ENCODE results near the gene NDUFAF4.

NDUFAF4 gene

DNA sequence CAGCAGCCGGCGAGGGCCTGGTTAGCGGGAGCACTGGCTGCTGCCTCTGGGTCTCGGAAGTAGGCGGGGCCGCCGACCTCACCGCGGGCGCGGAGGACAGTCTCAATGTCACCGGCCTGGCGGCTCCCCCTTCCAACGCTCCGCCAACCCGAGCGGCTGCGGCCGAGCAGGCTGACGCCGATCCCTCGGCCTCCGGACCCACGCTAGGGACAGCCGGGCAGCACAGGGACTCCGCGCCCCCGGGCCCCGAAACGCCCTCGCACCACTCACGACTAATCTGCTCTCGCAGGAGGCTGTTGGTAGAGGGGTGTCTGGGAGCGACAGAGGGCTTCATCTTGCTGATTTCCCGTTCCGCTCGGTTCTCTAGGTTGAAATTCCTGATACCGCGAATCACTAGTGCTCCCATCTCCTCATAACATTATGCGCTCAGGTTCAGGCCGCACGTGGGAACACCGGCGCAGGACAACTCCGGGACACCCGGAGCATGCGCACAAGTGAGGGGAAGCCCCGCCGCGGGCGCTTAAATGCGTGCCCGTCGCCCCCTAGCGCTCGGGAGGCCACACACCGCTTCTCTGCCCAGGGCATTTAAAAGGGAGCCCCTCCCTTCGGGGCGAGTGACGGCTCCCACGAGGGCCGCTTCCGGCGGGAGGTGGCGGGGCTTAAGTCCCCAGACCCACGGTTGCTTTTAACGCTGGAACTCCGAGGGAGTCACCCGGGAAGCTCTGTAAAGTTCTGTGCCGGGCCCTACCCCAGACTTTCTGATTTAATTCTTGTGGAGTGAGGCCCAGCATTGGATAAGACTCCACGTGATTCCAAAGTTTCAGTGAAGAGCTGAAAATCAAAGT, at the start of gene NDUFAF4:
Gene NDUFAF4, minus strand, starts transcription at position 496 of the 845 bp plus-strand sequence. Its CDS starts 90 bp downstream, at position 406.
- peak; percentile 96 for DNase-seq (ENCODE audit: low spot score)

DNA sequence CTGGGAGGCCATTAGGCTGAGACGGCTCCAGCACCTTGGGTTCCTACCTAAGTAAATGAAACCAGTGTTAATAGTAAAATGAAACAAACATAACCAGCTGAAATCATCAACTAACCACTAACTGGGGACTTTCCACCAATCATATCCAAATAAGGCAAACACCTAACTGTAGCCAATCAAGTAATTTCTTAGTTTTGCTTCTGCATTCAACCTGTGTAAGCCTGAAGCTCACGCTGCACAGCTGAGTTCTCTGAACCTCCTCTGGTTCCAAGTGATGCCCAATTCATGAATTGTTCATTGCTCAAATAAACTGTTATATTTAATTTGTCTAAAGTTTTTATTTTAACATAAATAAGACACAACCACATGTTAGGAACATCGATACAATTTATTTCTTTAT, 49.4 kb upstream of the NDUFAF4 start:
- DNase-seq (ENCODE audit: low spot score): no peak

DNA sequence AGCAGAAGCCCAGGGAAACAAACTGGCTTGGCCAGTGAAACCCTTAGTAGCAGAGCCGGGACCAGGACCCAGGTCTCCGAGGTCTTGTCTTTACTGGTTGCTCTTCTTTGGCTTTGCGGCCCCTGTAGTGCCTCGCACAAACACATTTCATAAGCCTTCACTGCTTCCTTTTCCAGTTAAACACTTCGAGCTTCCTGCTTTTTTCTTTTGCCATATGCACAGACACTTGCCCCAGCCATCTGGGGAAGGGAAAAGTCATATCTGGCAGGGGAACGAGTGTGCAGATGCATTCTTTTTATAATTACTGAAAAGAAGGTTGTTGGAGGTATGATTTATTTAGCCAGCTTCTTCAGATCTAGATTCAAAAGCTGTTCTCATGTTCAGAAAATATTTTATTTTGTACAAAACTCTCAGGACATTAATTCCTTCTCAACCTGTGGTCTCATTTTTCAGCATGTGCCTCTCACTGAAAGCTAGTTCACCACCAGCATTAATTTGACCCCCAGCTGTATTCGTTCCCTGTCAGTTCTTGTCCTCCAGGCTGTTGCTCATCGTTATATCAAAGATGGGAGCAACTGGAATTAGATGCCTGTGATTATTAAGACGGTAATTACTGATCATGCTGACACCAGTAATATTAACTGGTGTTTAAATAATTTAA, 46.0 kb upstream of the NDUFAF4 start:
- DNase-seq (ENCODE audit: low spot score): no peak

DNA sequence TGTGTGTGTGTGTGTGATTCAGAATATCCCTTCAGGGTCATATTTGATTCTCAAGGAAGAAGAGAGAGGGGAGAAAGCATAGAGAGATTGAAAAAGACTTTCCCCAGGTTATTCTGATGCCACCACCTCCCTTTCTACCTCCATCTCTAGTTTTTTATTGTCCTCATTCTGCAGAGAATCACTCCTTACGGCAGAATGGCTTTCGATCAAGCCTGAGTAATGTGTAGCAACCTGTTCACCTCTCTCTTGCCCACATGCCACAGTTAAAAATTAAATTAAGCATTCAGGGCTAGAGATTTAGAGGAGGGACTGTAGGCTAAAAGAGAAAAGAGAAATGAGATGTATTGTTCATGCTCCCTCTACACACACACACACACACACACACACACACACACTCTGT, 45.0 kb upstream of the NDUFAF4 start:
- no peak for DNase-seq (ENCODE audit: low spot score)

DNA sequence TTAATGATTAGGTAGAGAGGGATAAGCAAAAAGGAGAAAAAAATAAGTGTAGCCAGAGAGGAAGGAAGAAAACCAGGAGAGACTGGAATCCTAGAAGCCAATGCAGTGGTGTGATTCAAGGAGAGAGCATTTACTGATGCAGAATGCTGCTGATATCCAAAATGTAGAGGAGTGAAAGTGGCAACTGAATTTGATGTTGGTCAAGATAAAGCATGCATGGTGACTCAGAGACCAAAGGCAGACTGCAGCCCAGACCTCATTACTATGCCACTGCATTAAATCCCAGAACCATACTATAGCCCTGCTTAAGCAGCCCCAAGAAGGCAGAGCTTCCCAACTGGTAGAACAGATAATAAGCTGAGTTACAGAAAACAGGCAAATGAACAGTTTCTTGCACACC, 42.6 kb upstream of the NDUFAF4 start:
- no peak for DNase-seq (ENCODE audit: low spot score)

DNA sequence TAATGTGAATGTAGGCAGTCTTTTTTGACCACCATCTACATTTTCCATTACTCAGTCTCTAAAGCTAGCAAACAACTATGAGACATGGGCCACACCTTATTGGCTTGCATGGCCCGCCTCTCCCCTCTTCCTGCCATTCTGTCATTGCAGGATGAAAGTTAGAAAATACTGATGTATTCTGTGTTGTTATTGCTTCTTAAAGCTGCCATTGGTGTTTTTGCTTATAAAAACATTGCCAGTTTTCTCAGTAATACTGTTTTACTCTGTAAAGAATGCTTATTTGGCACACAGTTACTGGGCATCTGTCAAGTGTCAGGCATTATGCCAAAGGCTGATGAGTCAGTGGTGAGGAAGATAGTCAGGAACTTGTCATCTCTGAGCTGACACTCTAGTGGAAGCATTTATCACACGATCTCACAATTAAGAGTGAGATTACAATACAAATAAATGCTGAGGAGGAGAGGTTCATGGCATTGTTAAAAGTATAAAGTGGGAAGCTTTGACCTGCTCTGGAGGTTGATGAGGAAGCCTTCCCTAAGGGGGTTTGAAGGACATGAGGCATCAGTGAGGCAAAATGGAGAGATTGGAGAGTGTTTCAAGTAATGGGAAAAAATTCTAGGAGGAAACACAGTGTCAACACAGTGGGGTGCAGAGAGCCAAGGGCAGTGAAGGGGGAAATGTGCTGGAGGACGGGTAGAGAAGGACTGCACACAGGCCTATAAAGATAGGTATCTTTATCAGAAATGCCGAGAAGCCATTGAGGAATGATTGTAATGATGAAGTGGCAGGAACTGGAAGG, 41.5 kb upstream of the NDUFAF4 start:
- DNase-seq (ENCODE audit: low spot score): peak; percentile 9

DNA sequence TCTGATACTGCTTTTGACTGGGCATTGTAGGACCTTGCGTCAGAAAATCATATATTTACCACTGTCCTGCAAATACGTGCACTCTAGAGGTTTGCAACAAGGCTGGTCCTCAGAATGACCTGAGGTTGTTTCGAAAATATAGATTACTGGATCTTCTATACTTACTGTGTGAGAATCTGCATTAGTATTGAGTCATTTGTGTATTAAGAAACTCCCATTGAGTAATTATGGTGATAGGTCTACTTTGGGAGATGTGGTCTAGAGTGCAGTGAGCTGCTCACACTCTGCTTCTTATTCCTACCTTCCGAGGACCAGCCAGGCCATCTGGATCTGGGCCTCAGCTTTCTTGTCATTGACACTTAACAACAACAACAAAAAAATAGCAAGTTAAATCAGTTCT, 36.4 kb upstream of the NDUFAF4 start:
- DNase-seq (ENCODE audit: low spot score): no peak

DNA sequence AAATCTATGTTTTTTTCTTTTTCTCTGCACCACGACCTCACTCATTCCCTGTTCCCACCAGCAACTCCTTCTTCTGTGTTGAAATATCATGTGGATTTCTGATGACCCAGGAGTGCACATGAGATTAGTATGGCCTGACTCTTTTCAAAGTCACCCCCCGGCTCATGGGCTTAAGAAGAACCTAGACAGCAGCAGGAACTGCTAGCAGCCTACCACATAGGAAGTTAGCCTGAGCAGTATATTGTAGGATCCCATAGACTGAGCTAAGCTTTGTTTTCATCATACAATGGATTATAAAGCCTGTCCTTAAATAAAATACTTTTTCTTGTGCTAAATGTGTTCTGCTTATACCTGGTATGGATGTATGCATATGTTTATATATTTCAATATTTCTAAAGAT, 33.5 kb upstream of the NDUFAF4 start:
- no peak for DNase-seq (ENCODE audit: low spot score)

DNA sequence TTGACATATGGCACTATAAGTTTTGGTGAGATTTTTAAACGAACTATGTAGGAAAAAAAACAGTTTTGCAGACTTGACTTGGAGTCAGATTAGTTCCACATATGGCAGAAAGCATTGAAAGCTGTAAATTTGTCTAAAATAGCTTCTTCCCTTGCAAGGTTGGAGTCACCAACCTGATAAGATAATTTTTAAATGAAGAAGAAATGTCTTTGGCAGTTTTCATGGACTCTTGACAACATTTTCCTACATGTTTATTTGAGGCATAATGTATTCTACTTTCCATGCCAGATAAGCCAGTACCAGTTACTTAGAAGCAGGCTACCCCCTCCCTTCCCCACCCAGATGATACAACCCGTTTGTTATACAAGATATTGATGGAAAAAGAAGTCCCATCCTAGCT, 32.0 kb upstream of the NDUFAF4 start:
- no peak for DNase-seq (ENCODE audit: low spot score)

DNA sequence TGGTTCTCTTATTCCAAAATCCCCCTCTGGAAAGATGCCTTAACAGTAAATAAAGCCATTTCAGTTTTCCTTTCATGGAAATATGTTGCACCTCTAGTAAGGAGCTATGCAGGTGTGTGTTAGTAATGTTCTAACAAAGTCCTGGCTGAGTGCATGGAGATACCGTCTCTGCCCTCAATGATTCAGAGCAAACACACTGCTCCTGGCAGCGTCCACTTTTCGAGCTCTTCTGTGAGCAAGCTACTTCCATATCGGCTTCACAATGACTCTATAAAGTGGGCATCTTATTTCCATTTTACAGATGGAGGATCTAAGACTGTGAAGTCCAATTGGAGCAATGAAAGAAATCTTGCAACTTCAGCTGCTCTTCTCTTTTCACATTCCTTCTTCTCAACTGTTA, 30.0 kb upstream of the NDUFAF4 start:
- DNase-seq (ENCODE audit: low spot score): no peak

DNA sequence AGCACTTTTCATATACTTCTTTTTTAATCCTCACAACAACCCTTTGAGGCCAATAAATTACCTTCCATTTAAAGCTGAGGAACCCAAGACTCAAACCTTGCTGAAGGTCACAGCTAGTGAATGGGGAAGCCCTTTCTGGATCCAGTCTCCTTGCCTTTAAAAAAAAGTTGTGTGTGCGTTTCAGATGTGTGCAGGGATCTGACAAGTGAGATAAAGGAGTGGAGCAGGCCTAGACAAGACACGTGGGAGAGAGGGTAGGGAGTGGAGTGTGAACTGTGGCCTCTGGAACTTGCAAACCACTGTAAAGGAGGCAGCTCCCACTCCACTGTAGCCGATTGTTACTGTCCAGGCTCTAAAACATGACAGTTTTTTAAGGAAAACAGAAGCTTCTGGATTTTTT, 28.7 kb upstream of the NDUFAF4 start:
- DNase-seq (ENCODE audit: low spot score): no peak

DNA sequence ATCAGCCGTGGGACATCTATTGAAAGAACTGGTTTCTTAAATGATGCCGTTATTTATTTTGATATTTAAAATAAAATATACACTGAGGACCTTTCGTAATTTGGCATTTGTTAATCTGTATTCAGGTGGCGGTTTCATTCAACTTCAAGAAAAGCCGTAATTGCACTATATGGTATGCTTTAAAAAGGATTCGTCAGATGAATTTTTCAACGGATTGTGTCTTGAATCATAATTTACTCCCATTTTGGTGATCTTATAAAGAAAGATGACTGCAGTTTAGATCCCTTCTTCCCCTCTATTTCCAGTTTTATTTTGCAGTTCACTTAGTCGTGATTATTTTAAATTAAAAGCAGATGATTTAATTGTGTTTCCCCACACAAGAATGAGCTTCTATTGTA, 27.6 kb upstream of the NDUFAF4 start:
- DNase-seq (ENCODE audit: low spot score): no peak

DNA sequence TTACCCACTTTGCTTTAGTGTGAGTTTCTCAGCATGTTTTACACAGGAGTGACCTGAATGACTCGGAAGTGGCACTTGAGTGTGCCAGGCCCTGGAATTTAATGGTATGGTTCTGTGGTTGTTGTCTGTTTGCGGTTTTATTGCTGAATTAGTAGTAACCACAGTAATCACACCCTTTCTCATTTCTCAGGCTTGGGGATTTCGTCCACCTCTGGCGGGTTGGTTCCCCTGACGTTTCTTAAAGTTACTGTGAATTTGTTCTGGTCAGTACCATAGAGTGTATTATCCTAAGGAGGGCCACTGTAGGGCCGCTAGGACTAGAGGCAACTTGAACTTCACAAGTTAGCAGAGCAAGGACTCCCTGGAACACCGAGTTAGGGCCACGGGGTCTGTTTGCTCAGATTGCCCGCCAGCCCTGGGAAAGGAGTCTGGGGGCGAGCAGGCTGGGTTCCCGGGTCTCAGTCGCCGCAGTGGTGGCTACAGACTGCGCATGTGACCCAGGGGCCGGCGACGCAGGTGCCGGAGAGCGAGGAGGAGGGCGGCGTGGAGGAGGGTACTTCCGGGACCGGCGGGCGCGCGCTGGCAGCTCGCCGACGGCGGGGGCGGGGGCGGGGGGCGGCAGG, 26.3 kb upstream of the NDUFAF4 start:
- DNase-seq (ENCODE audit: low spot score): no peak

DNA sequence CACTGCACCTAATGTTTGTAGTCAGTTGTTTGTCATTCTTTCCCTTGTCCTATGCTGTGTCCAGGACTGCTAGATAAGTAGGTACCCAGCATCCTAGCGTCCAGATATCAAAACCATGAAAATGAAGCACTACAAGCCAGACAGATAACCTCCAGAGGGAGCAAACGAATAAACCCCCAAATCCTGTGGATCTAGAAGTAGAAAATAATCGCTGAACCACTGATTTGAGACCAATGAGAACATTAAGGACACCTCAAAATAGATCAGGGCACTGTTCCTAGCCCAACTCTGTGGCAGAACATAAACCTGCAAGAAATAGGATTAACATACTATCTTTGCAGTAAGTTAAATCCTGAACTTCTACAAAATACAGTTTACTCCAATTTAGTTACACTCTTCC, 25.7 kb upstream of the NDUFAF4 start:
- DNase-seq (ENCODE audit: low spot score): no peak

DNA sequence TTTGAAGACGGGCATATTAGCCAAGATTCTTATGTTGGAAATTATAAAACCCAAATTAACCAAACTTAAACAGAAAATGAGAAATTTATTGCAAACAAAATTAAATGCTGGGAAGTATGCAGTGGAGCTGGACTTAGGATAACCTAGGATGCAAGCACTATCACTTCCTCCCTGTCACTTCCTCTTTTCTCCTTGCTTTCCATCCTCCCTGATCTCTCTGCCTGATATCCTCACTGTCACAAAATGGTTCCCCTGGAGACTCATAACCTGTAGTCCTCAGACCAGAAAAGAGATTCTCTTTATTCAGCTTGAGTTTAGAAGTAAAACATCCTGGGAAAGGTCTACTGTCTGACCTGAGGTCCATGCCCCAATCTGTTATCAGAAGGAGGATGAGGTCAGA, 19.4 kb upstream of the NDUFAF4 start:
- DNase-seq (ENCODE audit: low spot score): no peak

DNA sequence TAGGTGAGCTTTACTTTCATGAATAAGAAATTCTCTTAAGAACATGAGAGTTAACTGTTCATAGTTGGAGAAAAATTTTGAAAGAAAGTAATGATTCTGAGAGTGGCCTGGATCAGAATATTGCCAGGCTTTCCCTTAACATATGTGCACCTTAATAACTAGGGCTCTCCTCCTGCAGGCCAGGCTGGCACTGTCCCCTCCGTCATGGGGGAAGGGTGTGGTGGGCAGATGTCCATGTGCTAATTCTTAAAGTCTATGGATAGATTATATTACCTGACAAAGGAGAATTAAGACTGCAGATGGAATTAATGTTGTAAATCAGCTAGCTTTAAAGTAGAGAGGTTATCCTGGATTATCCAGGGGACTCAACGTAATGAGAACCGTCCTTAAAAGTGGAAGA, 15.9 kb upstream of the NDUFAF4 start:
- DNase-seq (ENCODE audit: low spot score): no peak

DNA sequence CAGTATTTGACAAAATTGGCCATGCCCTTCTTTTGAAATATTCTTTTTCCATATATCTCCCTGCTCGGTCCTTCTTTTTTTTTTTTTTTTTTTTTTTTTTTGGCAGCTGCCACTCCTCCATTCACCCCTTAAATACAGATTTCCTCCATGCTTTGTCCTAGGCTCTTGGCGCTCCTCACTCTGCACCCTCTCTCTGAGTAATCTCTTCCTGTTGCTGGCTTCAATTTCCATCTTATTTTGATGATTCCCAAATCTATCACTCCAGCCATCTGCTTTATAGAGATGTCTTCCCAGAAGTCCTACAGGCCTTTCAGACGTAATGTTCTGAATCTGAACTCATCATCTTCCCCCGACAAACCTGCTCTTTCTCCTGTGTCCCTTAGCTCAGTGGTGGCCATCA, 14.1 kb upstream of the NDUFAF4 start:
- DNase-seq (ENCODE audit: low spot score): no peak

DNA sequence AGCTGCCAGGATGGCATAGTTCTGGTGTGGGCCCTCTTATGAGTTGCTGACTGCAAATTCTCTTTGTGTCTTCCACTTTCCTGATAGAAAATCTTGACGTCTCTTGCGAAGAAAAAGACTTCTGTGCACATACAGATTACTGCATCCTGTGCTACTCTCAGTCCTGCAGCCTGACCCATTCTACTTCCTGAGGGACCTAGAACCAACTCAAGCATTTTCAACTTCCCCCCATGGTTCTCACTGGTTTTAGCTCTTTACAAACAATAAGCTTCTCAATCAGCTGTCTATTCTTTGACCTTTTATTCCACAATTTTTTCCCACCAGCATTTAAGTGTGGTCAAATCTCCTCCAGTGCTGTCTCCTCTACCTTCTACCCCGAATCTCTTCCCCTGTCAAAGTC, 13.5 kb upstream of the NDUFAF4 start:
- no peak for DNase-seq (ENCODE audit: low spot score)

DNA sequence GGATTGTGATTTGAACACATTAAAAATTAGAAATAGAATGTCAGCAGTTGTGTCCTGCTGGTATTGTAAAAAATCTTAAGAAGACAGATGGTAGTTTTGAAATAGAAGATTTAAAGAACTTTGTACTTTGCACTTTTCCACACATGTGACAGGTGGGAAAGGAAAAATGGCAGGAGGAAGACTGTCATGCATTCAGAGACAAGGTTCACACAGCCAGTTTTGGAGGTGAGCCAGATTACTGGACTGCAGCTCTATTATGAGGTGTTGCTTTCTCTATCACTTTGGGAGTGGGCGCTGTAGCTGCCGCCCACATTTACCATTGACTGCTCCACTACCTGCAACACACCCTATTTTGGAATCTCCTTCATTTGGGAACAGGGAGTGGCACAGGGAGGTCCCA, 12.1 kb upstream of the NDUFAF4 start:
- no peak for DNase-seq (ENCODE audit: low spot score)

DNA sequence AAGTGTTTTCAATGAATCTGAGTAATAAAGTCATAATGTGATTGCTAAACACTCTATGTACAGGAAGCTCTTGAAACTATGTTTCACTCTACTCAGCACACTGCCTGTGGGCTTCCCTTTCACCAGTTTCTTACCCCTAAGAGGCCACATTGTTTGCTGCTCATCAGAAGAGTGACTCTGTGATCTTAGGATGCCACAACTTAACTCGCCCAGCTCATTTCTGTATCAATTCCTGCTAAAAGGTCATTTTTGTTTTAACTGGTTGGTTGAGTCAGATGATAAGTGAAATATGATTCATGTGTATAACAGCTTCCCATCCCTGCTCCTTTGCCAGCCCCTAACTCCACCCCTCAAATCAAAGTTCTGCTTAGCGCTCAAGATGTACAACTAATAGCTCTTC, 9.8 kb upstream of the NDUFAF4 start:
- DNase-seq (ENCODE audit: low spot score): no peak

DNA sequence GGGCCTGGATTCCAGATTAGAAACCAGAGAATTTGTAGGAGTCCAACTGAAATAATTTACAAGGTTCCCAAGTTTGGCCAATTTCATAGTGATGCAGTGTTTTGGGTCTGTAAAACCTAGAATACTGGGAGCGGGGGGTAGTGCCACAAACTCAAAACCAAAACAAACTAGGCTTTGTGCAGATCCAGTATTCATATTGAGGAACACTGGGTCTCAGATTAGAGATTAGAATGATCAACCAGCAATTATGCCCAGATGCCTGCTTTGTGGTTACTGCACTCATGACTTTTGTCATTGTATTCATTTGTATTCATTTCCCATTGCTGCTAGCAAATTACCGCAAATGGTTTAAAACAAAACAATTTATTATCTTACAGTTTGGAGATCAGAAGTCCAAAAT, 3.2 kb upstream of the NDUFAF4 start:
- DNase-seq (ENCODE audit: low spot score): no peak

DNA sequence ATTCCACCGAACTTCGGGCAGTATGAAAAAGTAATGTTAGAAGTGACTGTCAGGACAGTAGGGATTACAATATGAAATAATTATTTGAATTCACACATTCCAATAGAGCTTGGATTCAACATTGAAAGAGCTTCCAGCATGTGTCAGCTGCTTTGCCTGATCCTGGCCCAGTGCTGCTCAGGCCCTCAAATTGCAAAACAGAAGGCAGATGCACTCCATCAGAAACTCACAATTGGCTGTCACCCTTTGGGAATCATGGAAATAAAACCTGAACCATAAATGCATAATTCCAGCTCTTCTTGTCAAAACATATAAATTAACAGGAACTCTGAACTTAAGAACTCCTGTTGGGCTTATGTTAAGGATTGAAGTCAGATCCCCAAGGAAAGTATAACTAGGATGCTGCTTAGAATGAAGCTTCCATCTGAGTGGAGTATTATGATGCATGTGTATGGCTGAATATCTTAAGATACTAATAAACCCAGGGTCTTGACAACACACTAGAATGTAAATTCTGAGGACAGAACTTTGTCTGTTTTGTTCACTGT, 1.8 kb upstream of the NDUFAF4 start:
- no peak for DNase-seq (ENCODE audit: low spot score)

All from AG08396 (cell line).